ENCODE data around the gene SUN3.
A peak's percentile ranks its signal among the peaks of the same experiment; 100 is the strongest.

The SUN3 gene, protein sequence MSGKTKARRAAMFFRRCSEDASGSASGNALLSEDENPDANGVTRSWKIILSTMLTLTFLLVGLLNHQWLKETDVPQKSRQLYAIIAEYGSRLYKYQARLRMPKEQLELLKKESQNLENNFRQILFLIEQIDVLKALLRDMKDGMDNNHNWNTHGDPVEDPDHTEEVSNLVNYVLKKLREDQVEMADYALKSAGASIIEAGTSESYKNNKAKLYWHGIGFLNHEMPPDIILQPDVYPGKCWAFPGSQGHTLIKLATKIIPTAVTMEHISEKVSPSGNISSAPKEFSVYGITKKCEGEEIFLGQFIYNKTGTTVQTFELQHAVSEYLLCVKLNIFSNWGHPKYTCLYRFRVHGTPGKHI

DNA sequence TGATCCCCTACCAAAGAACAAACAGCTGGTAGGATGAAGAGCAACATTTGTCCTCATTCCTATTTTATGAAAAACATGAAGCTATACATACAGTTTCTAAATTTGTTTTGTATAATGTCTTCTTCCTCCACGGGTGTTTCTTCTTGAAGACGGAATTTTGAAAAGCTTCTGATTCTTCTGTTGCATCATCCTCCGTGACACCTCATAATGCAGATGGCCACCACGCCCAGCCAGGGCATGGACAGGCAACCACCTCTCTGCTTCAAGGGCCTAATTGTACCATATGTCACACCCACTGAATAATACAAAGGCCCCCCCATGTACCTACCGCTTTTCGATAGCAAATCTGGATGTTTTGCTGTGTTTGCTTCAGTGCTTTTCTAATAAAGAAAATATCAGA is at the start of gene SUN3:
SUN3 (minus strand) TSS at position 170 of the 400 bp plus-strand sequence; CDS start at position 1, 169 bp downstream.
- no peak for DNase-seq

DNA sequence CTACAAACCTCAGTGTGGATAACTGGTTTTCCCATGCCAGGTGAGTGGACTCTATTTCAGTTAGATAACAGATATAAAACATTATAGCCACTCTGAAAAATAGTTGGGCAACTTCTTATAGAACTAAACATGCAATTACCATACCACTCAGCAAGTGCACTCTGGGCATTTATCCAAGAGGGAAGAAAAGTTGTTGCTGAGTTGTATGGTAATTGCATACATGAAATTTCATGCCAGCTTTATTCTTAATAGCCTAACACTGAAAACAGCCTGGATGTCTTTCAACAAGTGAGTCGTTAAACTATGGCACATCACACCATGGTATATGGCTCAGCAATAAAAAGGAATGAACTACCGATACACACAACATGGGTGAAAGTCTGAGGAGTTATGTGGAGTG is 49.6 kb upstream of the SUN3 start:
- DNase-seq: no peak

DNA sequence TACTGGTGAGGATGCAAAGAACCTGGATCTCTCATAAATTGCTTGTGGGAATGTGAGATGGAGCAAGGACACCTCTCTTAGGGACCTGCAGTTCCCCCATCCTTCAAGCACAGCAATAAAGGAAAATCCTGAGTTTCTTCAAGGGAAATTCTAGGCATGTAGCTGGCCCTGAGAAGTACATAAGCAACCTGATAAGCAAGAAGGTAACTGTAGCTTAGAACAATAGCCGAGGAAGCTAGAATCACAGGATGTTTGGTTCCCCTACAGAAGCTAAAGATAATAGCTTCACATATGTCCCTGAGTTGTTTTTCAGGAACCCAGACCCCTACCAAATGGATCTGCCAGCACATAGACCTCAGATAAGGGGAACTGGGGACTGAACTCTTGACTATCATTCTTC is 48.5 kb upstream of the SUN3 start:
- no peak for DNase-seq

DNA sequence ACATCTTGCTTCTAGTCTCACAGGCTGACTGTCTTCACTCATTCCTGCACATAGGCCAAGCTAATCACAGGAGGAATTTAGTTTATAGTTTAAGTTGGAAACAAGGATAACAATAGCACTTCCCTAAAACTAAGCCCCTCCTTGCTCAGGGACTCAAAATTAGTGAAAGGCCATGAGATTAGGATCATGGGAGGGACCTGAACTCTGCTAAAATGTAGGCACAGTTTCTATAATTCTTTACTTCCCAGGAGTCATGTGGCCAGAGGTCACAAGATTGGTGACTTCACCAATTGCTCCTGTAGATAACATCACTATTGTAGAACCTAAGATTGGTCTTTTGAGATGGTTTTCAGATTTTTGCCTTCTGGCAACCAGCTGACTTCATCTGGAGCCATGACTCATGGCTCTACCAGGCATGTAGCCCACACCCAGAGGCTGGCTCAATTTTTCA is 45.3 kb upstream of the SUN3 start:
- DNase-seq: no peak

DNA sequence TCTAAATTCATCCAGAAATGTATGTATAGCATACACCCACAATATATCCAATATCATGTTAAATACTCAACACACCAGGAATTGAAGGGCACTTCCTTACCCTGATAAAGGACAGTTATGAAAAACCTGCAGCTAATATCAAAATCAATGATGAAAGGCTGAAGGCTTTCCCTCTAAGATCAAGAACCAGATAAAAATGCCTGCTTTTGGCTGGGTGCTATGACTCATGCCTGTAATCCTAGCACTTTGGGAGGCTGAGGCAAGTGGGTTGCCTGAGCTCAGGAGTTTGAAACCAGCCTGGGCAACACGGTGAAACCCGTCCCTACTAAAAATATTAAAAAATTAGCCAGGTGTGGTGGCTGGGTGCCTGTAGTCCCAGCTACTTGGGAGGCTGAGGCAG is 38.6 kb upstream of the SUN3 start:
- DNase-seq: no peak

DNA sequence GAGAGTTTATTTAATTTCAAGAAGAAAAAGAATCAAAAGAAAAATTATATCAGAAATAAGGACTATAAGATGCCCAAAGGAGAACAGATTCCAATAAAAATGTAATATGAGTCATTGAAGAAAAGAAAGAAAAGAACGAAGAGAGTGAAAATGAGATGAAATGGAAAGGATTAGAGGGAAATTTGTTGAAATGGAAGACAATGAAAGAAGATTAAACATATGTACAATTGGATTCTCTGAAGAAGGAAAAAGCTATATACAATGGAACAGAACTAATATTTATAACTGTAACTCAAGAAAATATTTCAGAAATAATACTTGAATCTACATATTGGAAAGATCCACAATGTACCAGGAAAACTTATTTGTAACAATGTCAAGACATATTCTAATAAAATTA is 35.1 kb upstream of the SUN3 start:
- no peak for DNase-seq

DNA sequence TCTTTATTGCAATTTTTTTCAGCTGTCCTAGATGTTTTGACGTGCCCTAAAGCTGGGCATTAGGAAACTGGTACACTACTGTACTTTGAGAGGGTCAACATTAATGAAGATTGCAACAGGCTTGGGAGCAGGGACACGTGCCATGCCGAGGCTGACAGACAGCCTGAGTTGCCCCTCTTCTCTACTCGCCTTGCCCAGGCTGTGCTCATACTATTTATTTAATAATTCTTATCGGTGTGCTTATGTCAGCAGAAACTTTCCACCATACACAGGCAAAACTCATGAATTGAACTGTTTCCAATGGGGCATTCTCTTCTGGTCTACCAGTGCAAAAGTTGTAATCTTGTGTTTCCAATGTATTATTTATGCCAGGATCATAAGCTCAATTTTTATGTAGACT is 30.8 kb upstream of the SUN3 start:
- no peak for DNase-seq

DNA sequence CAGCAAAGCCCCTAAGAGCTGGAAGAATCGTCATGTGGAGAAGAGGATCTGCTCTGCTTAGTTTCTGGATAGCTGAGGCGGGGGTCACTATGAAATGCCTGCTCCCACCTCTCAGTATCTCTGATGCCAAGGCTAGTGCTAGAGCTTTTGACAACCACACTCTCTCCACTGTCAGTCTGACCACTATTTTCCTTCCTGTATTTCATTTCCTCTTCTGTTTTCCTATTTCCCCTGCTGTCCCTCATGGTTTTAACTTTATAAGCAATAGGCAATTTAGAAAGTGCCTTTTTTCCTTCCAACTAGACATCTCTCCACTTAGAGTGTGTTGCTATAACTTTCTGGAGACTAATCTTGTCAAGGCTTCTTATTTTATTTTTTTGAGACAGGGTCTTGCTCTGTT is 30.1 kb upstream of the SUN3 start:
- DNase-seq: no peak

DNA sequence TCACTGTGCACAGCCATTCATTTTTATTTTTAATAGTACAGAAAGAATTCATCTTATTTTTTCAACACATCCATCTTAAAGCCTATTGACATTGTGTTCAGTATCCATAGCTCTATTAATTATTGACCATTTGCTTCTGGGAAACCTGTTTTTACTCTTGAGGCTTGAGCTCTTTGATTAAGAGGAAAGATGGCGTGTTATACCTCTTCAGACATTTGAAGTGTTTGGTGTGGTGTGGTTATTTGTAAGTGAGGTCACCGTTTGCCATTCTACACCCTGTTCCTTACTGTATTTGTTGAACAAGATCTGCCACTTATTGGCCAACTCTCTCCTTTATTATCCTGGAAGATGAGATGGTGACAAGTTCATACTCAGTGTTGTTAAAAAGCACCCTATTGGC is 24.8 kb upstream of the SUN3 start:
- DNase-seq: no peak

DNA sequence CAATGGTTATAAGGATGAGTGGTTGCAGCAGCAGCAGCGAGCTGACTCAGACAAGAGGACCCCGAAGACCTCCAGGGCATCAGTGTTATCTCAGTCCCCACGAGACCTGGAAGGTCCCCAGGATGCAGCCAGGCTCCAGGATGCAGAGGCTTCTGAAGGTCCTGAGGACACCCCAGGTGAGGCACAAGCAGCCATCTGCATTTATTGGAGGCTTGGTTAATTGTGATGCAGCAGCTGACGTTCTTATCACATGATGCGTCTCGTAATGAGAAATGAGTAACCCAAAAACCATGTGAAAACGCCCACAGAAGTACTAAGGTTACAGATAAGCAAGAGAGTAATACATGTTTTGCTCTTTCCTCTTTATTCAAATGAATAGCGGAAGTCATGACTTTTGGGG is 23.8 kb upstream of the SUN3 start:
- peak in 1 of 2 donors; percentile 17 for DNase-seq

DNA sequence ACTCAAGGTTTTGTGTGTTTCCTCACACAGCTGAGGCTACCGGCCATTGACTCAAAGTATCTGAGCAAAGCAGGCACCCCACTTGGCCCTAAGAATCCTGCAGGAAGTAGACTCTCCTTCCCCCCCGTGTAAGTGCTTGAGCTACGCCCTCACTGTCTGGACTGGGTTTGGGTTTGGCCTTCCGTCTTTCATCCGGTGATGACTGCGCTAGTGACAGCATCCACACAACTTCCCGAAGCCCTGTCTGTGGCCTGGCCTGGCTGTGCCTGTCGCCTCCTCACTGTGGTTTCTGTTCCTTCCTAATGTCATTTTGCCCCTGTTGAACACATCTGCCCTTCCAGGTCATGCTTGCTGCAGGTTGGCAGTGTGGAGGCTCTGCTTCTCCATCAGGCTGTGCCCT is 20.9 kb upstream of the SUN3 start:
- peak; percentile 8 to 14 for DNase-seq

DNA sequence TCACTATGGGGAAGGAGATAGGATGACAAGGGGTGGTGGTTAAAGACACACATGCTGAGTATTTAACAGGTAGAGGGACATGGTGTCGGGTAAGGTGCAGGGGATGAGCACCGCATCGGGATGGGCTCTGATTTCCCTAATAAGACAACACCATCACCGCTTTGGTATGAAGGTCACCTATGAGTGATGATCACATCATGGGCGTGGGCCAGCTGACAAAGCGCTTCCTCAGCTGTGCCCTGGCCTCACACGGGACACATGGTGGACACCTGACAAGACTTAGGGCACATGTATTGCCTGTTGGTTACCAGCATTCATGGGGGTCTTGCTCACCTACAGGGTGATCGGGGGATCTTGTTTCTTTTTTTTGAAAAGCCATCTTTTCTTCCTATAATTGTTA is 19.2 kb upstream of the SUN3 start:
- no peak for DNase-seq

DNA sequence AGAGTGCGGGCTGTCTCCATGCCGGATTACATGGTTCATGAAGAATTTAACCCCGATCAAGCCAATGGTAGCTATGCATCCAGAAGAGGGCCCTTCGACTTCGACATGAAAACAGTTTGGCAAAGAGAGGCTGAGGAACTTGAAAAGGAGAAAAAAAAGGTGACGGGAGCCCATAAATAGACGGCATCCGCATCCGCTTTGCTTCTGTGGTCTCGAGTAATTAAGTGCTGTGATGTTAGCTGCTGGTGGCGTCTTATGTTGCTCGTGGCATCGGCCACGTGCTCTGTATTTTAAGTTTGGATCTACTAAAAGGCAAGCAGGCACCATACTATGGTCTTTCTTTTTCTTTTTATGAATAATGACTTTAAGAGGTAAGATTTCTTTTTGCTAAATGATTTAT is 17.6 kb upstream of the SUN3 start:
- DNase-seq: peak; percentile 32 to 40

DNA sequence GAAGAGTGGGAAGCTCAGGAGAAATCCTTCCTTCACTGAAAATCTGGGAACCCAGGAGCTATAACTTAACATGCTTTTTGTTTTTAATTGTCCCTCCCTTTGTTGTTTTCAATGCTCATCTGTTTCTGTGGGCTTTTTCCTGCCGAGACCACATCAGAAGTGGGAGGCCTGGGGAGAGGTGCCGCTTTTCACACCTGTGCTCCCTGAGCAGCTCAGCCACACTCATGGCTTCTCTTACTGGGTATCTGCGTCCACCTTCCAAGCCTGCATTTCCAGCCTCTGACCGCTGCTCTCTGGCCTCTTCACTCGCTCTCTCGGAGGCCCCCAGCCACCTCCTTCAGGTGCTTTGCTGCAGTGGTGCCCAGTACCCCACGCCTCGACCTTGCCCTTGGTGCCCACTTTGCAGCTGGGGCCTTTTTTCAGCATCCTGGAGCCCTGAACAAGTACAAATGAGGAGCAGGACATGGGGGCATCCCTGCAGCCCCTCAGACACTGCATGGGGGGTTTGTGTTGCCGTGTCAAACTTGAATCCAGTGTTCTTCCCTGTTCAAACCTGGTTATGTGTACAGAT is 16.4 kb upstream of the SUN3 start:
- peak in 1 of 2 donors; percentile 26 for DNase-seq

DNA sequence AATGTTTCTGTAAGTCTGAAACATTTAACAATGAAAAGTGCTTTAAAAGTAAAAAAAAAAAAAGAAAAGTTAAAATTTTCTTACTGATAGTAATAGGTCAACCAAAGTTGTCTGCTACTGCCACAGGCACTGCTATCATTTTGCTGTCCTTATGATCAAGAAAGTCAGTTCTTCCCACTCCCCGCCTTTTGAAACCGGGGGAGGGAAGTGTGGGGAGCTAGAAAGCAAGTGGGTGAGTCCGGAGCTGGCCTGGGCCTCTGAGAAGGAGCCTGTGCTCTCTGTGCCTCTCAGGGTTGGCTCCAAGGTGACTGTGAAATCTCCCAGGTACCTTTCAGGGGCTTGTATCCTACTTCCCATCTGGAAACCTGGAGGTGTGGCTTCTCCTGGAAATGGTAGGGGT is 13.7 kb upstream of the SUN3 start:
- DNase-seq: no peak

DNA sequence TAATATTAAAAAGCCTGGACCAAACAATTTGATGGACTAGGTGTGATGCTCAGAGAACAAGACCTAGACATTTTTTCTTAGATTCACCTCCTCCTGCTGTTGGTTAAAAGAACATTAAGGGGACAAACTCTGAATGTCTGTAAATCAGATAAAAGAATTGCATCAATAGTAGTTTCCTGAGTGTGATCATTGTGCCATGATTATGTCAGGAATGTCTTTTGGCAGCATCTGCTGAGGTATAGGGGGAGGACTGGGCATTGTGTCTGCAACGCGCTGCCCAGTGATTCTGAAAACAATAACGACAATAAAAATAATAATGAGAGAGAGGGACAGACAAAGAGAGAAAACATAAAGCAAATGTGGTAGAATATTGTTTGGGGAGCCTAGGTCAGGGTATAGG is 13.3 kb upstream of the SUN3 start:
- DNase-seq: no peak

DNA sequence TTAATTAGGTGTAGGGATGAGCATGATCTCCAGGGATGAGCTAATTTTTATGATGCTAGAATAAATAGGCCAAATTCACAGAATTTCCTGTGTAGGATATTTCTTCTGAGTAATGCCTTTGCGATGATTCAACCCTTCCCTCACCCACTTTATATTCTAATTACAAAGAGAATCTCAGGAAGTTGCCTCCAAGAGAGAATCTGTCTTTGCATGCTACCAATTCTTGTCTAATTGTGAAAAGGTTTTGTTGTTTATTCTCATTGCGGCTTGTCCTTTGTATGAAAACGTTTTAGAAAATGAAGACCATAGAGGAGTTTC is 12.7 kb upstream of the SUN3 start:
- DNase-seq: no peak

DNA sequence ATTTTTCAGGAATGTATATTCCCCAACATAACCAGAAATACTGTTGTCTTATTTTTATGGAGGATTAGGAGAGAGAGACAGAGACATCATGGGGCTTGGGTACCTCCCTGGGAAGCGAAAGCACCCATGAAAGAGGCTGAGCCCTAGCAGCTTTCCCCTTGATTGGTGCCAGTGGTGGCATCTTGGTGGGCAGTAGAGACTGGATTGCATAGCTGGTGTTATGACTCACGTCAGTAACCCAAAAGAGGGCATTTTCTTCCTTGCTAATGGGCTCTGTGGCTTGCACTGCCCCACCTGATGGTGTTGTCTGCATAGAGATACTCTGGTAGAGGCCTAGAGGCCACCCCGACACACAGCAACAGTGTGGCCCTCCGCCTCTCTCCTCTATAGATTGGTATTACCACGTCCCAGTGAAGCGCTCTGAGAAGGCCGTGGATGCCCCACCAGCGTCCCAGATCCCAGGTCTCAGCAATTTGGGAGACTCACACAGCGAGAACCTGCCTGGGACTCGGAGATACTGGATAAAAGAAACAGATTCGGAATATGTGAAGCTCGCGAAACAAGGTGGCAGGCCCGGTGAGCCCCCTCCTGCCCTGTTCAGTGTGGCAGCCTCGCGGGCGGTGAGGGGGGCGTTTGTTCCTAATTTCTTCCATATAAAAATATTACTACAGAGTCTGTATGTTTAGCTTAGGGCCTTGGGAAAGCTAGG is 12.2 kb upstream of the SUN3 start:
- DNase-seq: no peak

DNA sequence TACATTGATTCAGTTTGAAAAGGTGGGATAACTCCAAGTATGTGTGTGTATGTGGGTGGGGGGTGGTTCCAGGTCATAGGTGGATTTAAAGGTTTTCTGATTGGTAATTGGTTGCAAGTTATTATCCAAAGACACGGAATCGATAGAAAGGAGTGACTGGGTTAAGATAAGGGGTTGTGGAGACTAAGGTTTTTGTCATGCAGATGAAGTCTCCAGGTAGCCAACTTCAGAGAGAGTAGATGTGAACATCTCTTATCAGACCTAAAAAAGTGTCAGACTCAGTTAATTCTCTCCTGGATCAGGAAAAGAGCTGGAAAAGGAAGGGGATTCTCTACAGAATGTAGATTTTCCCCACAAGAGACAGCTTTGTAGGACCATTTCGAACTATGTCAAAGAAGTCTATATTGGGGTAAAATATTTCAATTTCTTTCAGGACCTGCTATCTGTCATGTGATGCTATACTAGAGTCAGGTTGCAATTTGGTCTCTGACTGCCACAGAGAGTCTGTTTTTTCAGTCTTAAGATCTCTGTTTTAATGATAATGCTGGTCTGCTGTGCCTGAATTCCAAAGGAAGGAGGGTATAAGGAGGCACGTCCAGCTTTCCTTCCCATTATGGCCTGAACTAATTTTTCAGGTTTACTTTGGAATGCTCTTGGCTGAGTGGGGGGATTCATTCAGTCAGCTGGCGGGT is 10.1 kb upstream of the SUN3 start:
- no peak for DNase-seq

DNA sequence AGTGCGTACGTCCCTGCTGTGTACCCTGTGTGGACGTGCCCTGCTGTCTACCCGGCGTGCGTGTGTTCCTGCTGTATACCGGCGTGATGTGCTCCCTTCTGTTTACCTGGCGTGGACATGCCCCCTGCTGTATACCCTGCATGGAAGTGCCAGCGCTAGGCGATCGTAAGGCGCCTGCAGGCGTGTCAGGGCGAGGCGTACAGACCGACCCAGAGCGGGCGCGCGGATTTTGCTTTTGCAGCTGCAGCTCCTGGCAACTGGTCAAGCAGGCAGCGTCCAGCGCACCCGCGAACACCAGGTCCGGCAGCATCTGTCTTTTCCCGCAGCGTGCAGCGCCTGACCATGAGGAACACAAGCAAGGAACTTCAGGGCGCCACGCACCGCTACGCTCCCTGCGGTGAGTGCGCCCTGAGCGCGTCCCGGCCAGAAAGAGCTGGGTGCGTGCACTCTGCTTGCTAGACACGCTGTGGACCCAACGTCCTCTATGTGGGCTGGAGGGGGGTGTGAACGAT is 7.1 kb upstream of the SUN3 start:
- DNase-seq: peak in 1 of 2 donors; percentile 19

DNA sequence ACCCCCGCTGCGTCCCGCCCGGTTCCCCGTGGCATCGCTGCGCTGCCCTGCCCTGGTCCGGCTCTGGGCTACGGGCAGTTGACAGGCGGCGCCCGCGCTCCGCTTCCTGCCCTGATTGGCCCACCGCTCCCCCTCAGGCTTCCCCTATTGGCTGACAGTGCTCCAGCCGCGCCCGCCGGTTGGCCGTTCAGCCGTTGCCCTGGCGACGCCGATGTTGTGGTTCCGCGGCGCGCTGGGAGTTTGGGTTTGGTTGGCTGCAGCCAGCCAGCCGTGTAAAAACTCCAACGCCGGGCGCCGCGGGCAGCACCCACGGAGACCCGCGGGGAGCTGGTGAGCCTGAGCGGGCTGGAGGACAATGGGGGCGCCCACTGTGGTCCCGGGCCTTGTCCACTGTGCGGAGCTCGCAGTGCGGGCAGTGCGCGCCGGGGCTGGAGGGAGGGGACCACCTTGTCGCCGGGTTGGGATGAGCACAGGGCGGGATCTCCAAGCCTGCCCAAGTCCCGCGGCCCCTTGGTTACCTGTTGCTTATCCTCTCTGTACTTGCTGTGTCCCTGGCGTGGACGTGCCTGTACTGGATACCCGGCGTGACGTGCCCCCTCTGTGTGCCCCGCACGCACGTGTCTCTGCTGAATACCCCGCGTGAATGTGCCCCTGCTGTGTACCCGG is 6.5 kb upstream of the SUN3 start, which contains the start of gene C7orf57:
C7orf57 (plus strand) TSS at position 243 of the 666 bp plus-strand sequence. CDS start 766 bp downstream, outside the sequence.
- peak; percentile 89 for DNase-seq

DNA sequence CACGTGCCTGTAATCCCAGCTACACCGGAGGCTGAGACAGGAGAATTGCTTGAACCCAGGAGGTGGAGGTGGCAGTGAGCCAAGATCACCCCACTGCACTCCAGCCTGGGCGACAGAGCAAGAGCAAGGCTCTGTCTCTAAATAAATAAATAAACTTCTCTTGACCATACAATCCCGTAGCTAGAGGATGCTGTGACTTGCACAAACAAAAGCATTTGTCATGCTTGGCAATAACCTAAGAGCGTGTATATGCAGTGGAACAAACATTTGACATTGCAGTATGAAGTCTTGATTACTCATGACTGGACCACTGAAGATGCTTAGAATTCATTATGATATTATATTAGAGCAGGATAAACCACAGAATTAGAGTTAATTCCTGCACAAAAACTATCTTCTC is 5.0 kb upstream of the SUN3 start:
- DNase-seq: no peak

DNA sequence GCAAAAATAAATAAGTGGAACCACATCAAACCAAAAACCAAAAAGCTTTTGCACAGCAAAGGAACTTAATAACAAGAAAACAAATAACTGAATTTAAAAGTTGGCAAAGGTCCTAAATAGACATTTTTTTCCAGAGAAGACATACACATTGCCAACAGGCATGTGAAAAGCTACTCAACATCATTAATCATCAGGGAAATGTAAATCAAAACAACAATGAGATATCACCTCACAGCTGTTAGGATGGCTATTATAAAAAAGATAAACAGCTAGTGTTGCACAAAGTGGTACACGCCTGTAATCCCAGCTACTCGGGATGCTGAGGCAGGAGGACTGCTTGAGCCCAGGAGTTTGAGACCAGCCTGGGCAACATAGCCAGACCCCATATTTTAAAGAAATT is 2.2 kb upstream of the SUN3 start:
- no peak for DNase-seq
